ENCODE results near the gene IGHMBP2.

The IGHMBP2 gene

GRCh38 chr11:68987211-68987610 lies 83.5 kb downstream of the IGHMBP2 start:
- no peak for DNase-seq (ENCODE audit: low spot score)

- no peak for DNase-seq (ENCODE audit: low spot score)
Observed at GRCh38 chr11:68988491-68988890, 84.8 kb downstream of the IGHMBP2 start.
